Measurements from ENCODE around the gene LZTFL1. TPM values are rescaled to one million over a fixed set of nuclear protein-coding genes. Genes with fewer than 3 reads are reported as not detected.

Gene LZTFL1
- total RNA-seq, 1 experiment from 2014 or later, result 21.0 TPM

- Histone ChIP-seq H3K4me3 (replicated peaks in 1 of 2; ENCODE audit: low read depth in 1 of 2, low read length in 2 of 2) (no peak overlapping the region), H2AFZ (ENCODE audit: low read depth, low read length, poor library complexity, severe bottlenecking) (no peak overlapping the region), H3K4me1 (ENCODE audit: control insufficient read depth in 1 of 2, insufficient read depth in 2 of 2, low read length in 2 of 2) (no peaks in the 10 kb centered on the region), H3K27ac (ENCODE audit: low read depth, low read length) (no peak overlapping the region), H3K4me2 (ENCODE audit: low read length) (no peak overlapping the region), H4K20me1 (ENCODE audit: insufficient read depth) (no peaks in the 10 kb centered on the region), H3K36me3 (ENCODE audit: control insufficient read depth in 1 of 2, insufficient read depth in 2 of 2, low read length in 2 of 2) (no peaks in the 10 kb centered on the region), H3K9me3 (ENCODE audit: control insufficient read depth in 1 of 2, insufficient read depth in 1 of 2, low read depth in 1 of 2, low read length in 2 of 2) (no peaks in the 10 kb centered on the region), H3K9ac (ENCODE audit: low read length) (no peak overlapping the region), H3K79me2 (ENCODE audit: insufficient read depth, low read length) (no peaks in the 10 kb centered on the region), H3K9me2 (ENCODE audit: insufficient read depth) (no peaks in the 10 kb centered on the region), H3K27me3 (ENCODE audit: insufficient read depth, low read length) (no peaks in the 10 kb centered on the region)
- ATAC-seq, result no peak
- no peak for TF ChIP-seq EZH2 (IDR thresholded peaks at IDR 0.05)
- TF ChIP-seq JUND (IDR thresholded peaks at IDR 0.05), result no peak
- no peak for TF ChIP-seq POLR2A (IDR thresholded peaks at IDR 0.05; ENCODE audit: borderline replicate concordance, extremely low read depth, insufficient read depth, insufficient read length)
- no peak for TF ChIP-seq REST (IDR thresholded peaks at IDR 0.05; ENCODE audit: low read depth)
- CTCF ChIA-PET, result no interaction called here
- no TSS peak for BruUV-seq (replicated peaks)
- RAD21 ChIA-PET (ENCODE audit: low non-redundant PET in 1 of 2, low total read pairs in 2 of 2, uncharacterized antibody in 2 of 2, unreplicated experiment in 2 of 2), result no interaction called here
- POLR2A ChIA-PET, result no interaction called here
- DNase-seq (ENCODE audit: low read depth, low spot score), result no peak
- intact Hi-C loops (cut with micrococcal nuclease), result no loop called here
Observed at GRCh38 chr3:45873036-45873435, 31.1 kb upstream of the LZTFL1 start.

- no TSS peak for BruUV-seq (replicated peaks)
- no peak overlapping the region for H3K4me3 ChIP-seq (replicated peaks in 1 of 2; ENCODE audit: low read depth in 1 of 2, low read length in 2 of 2)
- H3K9me2 ChIP-seq (ENCODE audit: insufficient read depth), result no peaks in the 10 kb centered on the region
- no peaks in the 10 kb centered on the region for H3K79me2 ChIP-seq (ENCODE audit: insufficient read depth, low read length)
- DNase-seq (ENCODE audit: low read depth, low spot score), result no peak
- no peaks in the 10 kb centered on the region for H3K36me3 ChIP-seq (ENCODE audit: control insufficient read depth in 1 of 2, insufficient read depth in 2 of 2, low read length in 2 of 2)
- no peak overlapping the region for H3K9ac ChIP-seq (ENCODE audit: low read length)
- H3K9me3 ChIP-seq (ENCODE audit: control insufficient read depth in 1 of 2, insufficient read depth in 1 of 2, low read depth in 1 of 2, low read length in 2 of 2), result no peaks in the 10 kb centered on the region
- no peaks in the 10 kb centered on the region for H4K20me1 ChIP-seq (ENCODE audit: insufficient read depth)
- ChIA-PET POLR2A (no interaction called here), RAD21 (ENCODE audit: low non-redundant PET in 1 of 2, low total read pairs in 2 of 2, uncharacterized antibody in 2 of 2, unreplicated experiment in 2 of 2) (no interaction called here), CTCF (no interaction called here)
- H3K27ac ChIP-seq (ENCODE audit: low read depth, low read length), result no peak overlapping the region
- no peaks in the 10 kb centered on the region for H3K4me1 ChIP-seq (ENCODE audit: control insufficient read depth in 1 of 2, insufficient read depth in 2 of 2, low read length in 2 of 2)
- ATAC-seq, result no peak
- H3K27me3 ChIP-seq (ENCODE audit: insufficient read depth, low read length), result no peaks in the 10 kb centered on the region
- H3K4me2 ChIP-seq (ENCODE audit: low read length), result no peak overlapping the region
- H2AFZ ChIP-seq (ENCODE audit: low read depth, low read length, poor library complexity, severe bottlenecking), result no peak overlapping the region
- intact Hi-C loops (cut with micrococcal nuclease), result no loop called here
- TF ChIP-seq CBX3 (IDR thresholded peaks at IDR 0.05; ENCODE audit: low read depth), result no peak
- TF ChIP-seq SRF (IDR thresholded peaks at IDR 0.05; ENCODE audit: low read depth), result no peak
- TF ChIP-seq POLR2A (IDR thresholded peaks at IDR 0.05; ENCODE audit: borderline replicate concordance, extremely low read depth, insufficient read depth, insufficient read length), result no peak
- no peak for TF ChIP-seq YY1 (IDR thresholded peaks at IDR 0.05; ENCODE audit: extremely low read depth, insufficient replicate concordance, low read depth, low read length)
- no peak for TF ChIP-seq FOSL1 (IDR thresholded peaks at IDR 0.05; ENCODE audit: low read depth)
- no peak for TF ChIP-seq ZNF274 (IDR thresholded peaks at IDR 0.05; ENCODE audit: low read depth, low read length)
- no peak for TF ChIP-seq ELF1 (IDR thresholded peaks at IDR 0.05; ENCODE audit: borderline replicate concordance, low read depth)
- TF ChIP-seq ZBTB33 (IDR thresholded peaks at IDR 0.05; ENCODE audit: extremely low read depth, insufficient replicate concordance, low read length), result no peak
- TF ChIP-seq MAX (IDR thresholded peaks at IDR 0.05), result no peak
Observed at GRCh38 chr3:45872569-45872968, 30.6 kb upstream of the LZTFL1 start.
